ENCODE results near the gene TP53TG5.
A peak's percentile ranks its signal among the peaks of the same experiment; 100 is the strongest.

The TP53TG5 gene

DNA sequence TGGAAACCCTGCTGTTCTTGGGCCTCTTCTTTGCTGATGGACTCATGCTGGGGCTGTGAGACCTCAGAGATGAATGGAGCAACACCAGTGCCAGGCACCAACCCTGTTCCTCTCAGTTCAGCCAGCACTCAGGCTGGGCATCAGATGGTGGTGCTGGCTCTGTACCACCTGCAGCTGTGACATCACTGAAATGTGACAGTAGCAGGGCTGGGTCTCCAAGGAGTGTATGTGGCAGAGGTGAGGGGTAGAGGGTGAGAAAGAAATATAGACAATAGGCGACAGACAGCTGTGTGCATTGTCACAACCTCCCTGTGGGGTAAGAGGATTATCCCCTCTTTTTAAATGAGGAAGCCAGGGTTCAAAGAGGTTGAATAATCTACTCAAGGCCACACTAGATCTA is at the start of gene TP53TG5:
TP53TG5 (minus strand) TSS at position 135 of the 400 bp plus-strand sequence; CDS start at position 46, 89 bp downstream.
- DNase-seq (ENCODE audit: low read depth), result no peak

GRCh38 chr20:45427236-45428149 is 49.4 kb upstream of the TP53TG5 start:
- DNase-seq (ENCODE audit: low read depth), result no peak

DNA sequence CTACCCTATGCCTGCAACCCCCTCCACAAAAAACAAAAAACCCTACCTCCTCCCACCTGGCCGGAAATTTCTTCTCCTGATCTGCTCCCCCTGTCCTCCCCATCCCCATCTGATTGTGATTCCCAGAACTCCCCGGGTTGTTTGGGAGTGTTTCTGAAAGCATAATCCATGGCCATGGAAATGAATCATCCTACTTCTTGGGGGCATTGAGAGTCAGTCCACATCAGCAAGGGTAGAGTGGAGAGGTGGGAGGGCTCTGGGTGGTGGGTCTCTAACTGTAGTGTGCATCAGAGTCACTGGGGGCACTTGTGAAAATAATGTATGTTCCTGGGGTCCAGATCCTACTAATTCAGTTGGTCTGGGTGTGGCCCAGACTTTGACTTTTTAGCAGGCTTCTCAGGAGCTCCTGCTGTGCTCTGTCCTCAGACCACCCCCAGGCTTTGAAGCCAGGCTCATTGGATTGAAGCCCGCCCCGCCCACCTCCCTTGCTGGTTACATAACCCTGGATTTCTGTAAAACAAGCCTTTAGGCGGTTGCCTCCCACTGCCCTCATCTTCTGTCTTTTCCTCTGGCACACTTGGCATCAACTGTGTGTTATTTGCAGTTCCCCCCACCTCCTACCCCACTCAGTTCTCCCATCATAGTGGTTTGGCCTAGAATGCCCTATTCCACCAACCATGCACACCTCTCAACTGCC is 48.3 kb upstream of the TP53TG5 start:
- DNase-seq (ENCODE audit: low read depth), result no peak

- DNase-seq (ENCODE audit: low read depth), result no peak
Observed at GRCh38 chr20:45425561-45425960, 47.4 kb upstream of the TP53TG5 start.

- no peak for DNase-seq (ENCODE audit: low read depth)
Observed at GRCh38 chr20:45423700-45424099, 45.6 kb upstream of the TP53TG5 start.

DNA sequence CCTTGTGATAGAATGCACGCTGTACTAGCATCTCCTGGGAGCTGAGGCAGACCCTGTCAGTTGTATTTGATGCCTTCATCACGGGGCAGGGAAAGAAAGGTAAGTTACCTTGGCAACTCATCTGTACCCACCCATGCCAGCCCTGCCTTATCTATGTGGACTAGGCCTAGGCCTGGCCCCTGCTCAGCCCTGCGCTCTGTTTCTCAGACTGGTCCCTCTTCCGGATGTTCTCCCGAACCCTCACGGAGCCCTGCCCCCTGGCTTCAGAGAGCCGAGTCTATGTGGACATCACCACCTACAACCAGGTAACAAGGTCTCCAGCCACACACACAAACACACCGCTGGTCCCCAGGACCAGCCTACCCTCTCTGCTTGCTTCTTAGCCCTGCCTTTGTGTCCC is 42.0 kb upstream of the TP53TG5 start:
- no peak for DNase-seq (ENCODE audit: low read depth)

DNA sequence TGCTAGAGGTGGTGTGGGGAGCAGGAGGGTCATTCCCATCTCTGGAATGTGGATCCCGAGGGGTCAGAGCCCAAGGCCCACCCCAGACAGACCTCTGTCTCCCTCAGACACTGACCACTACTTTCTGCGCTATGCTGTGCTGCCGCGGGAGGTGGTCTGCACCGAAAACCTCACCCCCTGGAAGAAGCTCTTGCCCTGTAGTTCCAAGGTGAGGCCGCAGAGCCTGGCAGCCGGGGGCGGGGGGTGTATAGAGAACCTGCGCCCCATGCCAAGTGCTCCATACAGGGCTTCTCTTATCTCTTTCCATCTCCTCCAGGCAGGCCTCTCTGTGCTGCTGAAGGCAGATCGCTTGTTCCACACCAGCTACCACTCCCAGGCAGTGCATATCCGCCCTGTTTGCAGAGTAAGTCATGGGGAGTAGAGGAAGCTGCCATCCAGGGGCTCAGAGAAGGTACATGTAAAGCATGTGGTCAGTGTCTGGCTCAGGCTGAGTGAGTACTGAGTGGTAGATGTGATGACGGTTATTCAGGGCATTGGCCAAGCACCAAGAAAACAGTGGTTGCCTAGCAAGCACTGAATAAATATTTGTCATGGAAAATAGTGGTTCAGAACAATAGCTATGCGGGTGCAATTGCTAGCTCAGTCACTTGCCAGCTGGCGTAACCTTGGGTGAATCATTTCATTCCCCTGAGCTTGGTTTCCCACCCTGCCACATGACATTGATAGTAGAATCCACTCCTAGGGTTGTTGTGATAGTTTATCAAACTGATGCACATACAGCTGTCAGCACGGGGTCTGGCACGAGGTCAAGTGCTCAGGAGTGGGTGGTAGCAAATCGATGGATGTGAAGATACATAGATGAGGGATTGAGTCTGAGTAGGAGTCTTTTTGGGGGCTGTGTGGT is 41.3 kb upstream of the TP53TG5 start:
- DNase-seq (ENCODE audit: low read depth), result peak; percentile 94

- no peak for DNase-seq (ENCODE audit: low read depth)
Observed at GRCh38 chr20:45416917-45417316, 38.8 kb upstream of the TP53TG5 start.

- DNase-seq (ENCODE audit: low read depth), result peak; percentile 87
Observed at GRCh38 chr20:45415822-45416637, 37.9 kb upstream of the TP53TG5 start, which contains the start of gene PIGT. TSS of gene PIGT (plus strand) at chr20:45416141. CDS start at chr20:45416157, 16 bp downstream.

- DNase-seq (ENCODE audit: low read depth), result no peak
Observed at GRCh38 chr20:45413479-45413878, 35.4 kb upstream of the TP53TG5 start.

DNA sequence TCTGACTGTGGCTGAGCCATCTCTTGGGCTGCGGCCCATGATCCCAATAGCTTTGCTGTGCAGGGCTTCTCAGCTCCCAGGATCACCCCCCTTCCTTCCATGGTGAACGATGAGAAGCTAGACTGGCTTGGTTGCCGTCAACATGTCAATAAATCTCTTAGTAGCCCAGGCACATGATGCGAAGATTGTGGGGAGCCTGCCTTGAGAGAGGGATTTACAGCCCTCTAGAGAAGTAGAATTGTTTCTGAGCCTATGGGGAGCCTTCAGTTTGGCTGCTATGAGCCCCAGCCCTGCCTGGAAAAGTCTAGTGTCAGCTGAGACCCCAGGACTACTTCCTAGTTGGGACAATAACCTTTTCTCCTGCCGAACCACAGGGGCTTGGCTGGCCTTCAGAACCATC is 34.5 kb upstream of the TP53TG5 start:
- no peak for DNase-seq (ENCODE audit: low read depth)

DNA sequence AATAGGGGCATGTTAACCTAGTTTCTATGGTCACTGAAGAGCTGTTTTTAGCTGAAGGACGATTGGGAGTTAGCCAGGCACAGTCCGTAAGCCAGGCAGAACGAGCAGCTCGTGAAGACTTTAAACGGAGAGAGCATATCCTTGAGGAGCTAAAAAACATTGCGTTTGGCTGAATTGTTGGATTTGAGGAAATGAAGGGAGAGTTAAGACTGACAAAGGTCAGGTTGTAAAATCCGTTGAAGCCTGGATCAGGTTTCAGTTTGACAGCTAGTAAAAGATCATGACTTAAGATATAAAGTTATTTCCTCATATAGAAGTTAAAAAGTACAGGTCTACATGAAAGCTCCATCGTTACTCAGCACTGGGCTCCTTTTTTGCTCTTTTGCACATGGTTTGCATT is 32.8 kb upstream of the TP53TG5 start:
- DNase-seq (ENCODE audit: low read depth), result no peak

- DNase-seq (ENCODE audit: low read depth), result no peak
Observed at GRCh38 chr20:45409521-45410272, 31.6 kb upstream of the TP53TG5 start.

- DNase-seq (ENCODE audit: low read depth), result no peak
Observed at GRCh38 chr20:45408646-45409213, 30.6 kb upstream of the TP53TG5 start.

DNA sequence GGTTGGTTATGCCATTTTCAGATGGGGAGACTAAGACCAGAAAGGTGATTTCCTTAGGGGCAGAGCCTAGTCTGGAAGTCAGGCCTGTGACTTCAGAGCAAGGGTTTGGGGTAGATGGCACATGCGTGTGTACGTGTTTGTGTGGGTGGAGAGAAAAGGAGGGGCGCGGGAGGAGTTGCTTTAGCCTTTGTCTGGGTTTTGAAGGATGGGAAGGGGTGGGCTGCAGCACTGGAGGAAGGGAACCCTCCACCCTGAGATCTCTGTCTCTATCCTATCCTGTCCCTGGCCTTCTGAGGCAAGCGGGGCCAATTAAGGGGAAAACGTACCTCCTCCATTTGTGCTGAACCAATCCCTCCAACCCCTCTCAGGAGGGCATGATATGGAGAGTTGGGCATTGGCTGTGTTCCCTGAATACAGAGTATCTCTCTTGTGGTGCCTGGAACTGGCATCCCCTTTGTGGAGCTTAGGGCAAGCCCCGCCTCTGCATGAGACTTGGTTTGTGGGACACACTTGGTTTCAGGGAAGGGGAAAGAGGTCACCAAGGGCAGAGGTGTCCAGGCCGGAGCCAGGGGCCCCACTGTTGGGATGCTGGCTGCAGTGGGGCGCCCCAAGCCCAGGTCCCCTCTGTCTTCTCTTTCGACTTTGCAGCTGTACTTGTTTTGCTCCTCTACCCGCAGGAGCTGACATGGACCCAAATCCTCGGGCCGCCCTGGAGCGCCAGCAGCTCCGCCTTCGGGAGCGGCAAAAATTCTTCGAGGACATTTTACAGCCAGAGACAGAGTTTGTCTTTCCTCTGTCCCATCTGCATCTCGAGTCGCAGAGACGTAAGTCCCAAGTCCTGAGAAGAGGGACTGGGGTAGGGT is 29.9 kb upstream of the TP53TG5 start, which contains the start of gene DBNDD2:
DBNDD2 (plus strand) TSS at position 507 of the 863 bp plus-strand sequence; CDS start at position 686, 179 bp downstream.
- DNase-seq (ENCODE audit: low read depth), result no peak

- peak; percentile 58 for DNase-seq (ENCODE audit: low read depth)
Observed at GRCh38 chr20:45407067-45407745, 29.1 kb upstream of the TP53TG5 start.

DNA sequence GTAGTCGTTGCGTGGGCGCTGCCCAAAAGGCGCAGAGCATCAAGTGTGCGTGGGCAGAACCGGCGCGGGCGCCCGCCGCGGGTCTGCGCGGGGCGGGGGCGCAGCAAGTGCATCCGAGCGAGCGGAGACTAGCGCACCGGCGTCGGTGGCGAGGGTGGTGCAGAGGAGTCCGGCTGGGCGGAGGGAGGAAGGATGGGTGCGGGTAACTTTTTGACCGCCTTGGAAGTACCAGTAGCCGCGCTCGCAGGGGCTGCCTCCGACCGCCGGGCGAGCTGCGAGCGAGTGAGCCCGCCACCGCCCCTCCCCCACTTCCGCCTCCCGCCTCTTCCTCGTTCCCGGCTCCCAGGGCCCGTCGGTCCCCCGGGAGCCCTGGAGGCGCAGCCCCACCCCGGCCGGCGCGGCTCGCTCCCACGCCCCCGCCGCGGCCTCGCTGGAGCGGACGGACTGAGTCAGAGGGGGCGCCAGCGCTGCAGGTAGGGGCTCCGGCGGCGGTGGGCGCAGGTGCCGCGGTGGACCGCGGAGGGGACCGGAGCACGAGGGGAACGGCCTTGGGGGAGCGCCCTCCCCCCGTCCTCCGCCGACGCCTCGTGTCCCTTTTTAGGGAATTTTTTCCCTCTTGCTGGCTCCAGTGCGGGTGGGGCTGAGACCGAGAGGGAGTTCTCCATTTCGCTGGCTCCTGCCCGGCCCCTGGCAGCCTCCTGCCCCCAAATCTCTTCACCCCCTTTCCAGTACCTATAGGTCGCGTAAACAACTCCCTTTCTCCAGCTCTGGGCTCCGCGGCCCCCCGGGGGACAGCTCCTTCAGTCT is 28.3 kb upstream of the TP53TG5 start:
- peak; percentile 70 for DNase-seq (ENCODE audit: low read depth)

Measured in EH (cell line).